ENCODE measurements around the gene PCSK7. TPM values are rescaled to one million over a fixed set of nuclear protein-coding genes. Genes with fewer than 3 reads are reported as not detected.
"Not testable (repeated sequence)": the region's sequence is repeated elsewhere in the genome, so short reads cannot be mapped to it uniquely, and the experiment has no call there.

Gene PCSK7
- total RNA-seq, 1 experiment from 2014 or later: 51.6 TPM

DNA sequence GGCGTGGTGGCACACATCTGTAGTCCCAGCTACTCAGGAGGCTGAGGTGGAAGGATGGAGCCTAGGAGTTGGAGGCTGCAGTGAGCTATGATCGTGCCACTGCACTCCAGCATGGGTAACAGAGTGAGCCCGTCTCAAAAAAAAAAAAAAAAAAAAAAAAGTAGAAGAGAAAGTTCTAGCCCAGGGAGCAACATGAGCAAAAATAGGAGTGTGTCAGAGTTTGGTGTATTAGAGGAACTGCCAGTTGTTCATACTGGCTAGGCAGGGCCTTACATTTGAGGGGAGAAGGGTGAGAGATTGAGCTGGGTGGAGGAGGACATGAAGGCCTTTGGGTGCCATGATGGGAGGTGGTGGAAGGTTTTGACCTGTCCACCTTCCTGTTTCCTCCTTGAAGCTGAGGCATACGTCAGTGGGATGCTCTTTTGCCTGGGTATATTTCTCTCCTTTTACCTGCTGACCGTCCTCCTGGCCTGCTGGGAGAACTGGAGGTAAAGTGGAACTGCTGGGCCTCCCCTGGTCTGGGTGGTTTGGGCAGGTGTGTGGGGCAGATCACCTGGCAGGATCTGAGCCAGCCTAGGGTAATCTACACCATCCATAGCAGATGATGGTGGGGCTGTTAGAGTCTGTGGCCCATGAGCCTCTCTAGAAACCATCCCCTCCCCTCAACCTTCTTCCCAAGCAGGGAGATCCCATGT, 46.0 kb downstream of the PCSK7 start:
- DNase-seq (ENCODE audit: low read depth): no peak

DNA sequence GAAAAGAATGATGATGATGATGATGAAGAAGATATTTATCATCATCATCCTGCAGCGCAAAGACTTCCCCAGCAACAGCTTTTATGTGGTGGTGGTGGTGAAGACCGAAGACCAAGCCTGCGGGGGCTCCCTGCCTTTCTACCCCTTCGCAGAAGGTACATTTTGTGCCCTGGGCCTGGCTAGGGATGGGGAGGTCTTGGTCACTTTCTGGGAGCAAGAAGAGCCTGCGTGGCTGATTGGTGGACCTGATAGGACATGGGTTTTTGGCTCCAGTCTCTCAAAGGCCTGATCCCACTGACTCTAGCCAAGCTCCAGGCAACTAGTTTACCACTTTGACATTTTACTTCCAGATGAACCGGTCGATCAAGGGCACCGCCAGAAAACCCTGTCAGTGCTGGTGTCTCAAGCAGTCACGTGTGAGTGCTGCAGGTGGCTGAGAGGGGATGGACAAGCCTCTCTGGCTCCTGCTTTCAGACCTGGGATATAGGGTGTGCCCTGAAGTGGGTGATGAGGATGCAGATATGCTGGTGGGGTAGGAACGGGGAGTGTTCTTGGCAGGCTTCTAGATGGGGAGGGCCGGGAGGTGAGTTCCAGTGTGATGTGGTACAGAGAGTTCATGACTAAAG, 48.0 kb downstream of the PCSK7 start:
- no peak for DNase-seq (ENCODE audit: low read depth)

DNA sequence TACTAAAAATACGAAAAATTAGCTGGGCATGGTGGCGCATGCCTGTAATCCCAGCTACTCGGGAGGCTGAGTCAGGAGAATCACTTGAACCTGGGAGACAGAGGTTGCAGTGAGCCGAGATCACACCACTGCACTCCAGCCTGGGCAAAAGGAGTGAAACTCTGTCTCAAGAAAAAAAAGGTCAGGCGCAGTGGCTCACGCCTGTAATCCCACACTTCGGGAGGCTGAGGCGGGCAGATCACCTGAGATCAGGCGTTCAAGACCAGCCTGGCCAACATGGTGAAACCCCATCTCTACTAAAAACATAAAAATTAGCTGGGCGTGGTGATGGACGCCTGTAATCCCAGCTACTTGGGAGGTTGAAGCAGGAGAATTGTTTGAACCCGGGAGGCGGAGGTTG, 48.7 kb downstream of the PCSK7 start:
- not testable (repeated sequence) for DNase-seq (ENCODE audit: low read depth)

DNA sequence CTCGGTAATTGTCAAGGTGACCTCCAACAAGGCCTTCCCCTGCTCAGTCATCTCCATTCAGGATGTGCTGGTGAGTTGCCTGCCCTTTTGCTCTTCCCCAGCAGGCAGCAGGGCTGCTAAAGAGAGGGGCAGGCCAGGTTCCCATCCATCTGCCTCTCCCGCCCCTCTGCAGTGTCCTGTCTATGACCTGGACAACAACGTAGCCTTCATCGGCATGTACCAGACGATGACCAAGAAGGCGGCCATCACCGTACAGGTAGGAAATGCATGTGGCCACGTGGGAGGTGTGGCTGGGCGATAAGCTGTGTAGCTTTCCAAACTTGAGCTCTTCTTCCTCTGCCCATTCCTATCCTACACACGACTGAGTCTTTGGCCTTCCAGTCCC, 49.3 kb downstream of the PCSK7 start:
- no peak for DNase-seq (ENCODE audit: low read depth)

GRCh38 chr11:117181586-117182550, 50.0 kb downstream of the PCSK7 start:
- DNase-seq (ENCODE audit: low read depth): no peak

- peak; percentile 78 for DNase-seq (ENCODE audit: low read depth)
Observed at GRCh38 chr11:117180661-117181585, 51.0 kb downstream of the PCSK7 start.

DNA sequence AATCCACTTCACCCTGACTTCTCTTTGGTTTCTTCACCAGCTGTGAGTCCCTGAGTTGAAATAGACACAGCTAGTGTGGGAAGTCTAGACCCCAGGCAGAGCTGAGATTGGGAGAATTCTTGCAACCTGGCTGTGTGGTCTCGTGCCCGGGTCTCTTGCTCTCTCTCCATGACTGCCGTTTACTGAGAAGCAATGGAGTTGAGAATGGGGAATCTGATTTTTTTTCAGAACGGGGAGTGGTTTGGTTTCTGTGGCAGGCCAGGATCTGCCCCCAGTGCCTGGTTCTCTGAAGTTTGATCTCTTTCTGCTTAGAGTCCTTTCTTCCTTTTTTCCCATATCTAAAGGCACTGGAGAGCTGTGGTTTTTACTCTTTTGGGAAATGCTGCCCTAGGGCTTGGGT, 51.9 kb downstream of the PCSK7 start:
- DNase-seq (ENCODE audit: low read depth): no peak

- DNase-seq (ENCODE audit: low read depth): peak; percentile 70
Observed at GRCh38 chr11:117179048-117179999, 52.5 kb downstream of the PCSK7 start.

DNA sequence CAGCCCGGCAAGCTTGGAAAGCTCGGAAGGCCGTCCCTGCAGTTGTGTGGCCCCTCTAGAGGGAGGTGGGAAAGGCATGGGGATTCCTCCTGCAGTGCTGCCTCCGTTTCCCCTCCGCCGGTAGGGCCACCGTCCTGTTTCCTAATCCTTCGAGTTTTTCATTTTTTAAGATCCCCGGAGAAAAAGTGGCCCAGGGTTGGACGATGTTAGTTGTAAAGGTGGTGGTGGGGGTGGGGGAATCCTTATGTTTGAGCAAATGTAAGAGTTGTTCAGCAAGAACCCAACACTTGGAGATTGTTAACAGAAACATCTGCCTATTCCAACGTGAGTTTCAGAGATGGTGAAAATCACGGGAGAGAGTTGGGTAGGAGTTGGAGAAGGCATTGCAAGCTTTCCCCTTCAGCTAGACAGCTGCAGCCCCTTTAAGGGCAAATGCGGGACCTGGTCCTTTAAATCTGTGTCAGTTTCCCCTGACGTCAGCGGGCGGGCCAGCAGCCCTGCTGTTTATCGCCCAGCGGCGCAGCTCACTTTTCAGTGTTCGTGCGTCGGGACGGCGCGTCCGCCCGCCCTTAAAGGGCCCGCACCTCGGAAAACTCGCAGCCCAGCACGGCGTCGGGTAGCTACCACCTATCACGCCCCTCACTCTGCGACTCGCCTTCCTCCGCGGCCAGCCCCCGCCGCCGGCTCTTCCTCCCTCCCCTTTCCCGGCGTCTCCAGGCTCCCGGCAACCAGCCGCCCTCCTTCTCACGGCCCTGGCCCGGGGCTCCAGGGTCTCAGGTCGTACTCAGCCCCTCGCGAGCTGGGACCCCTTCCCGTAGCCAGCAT, 53.5 kb downstream of the PCSK7 start, which contains the start of gene SIDT2:
TSS of gene SIDT2 (plus strand) at position 534 of the 825 bp plus-strand sequence. CDS start 521 bp downstream, outside the sequence.
- peak; percentile 90 for DNase-seq (ENCODE audit: low read depth)

DNA sequence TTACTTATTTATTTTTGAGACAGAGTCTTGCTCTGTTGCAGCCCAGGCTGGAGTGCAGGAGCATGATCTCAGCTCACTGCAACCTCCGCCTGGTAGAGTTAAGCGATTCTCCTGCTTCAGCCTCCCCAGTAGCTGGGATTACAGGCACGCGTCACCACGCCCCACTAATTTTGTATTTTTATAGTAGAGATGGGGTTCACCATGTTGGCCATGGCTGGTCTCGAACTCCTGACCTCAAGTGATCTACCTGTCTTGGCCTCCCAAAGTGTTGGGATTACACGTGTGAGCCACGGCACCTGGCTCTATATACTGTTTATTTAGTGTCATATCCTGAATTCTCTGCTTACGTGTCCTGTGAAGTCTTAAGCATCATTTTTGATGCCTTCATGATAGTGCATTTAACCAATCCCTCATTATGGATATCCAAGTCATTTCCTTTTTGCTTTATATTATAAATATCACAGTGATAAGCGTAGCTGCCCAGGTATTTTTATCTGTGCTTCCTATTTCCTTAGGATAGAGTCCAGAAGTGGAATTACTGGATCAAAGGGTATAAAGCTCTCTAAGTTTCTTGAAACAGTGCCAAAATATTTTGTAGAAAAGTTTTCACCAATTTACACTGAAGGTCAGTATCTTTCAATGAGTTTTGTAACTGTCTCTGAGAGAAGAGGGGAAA, 54.2 kb downstream of the PCSK7 start:
- DNase-seq (ENCODE audit: low read depth): no peak

GRCh38 chr11:117176186-117176585, 55.7 kb downstream of the PCSK7 start:
- DNase-seq (ENCODE audit: low read depth): no peak

DNA sequence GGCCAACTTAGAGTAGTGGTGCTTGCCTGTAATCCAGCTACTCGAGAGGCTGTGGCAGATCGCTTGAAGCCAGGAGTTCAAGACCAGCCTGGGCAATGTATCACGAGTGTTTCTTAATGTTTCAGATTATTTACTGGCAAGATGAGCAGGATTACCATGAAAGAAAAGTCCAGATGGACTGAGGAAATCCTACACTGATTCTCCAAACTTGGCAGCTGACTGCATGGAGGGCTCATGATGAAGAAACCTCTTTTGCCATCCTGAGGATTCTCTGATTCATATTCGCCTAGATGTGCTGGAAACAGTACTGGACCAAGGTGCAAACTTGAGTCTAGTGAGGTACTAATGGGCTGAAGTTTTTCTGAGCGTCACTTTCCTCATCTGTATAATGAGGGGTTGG, 56.1 kb downstream of the PCSK7 start:
- DNase-seq (ENCODE audit: low read depth): no peak

- DNase-seq (ENCODE audit: low read depth): no peak
Observed at GRCh38 chr11:117175104-117175503, 56.8 kb downstream of the PCSK7 start.

DNA sequence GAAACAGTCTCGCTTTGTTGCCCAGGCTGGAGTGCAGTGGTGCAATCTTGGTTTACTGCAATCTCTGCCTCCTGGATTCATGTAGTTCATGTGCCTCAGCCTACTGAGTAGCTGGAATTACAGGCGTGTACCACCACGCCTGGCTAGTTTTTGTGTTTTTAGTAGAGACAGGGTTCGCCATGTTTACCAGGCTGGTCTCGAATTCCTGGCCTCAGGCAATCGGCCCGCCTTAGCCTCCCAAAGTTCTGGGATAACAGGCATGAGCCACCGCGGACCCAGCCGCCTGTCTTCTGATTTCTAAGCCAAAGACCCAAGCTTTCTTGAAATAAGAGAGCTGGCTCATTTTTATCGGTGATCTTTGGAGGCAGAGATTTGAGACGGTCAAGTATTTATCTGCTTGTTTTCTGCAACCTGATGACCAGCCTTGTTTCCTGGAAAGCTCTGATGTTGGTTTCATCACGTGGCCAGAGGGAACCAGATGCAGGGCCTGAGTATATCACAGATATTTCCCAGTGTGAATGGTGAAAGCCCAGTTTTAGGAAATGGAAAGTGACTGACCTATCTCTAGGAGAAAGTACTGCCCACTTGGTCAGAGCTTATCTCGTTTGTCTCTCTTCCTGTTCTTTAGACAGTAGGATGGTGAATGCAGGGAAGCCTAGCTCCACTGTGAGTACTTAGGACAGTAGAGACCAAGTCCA, 59.0 kb downstream of the PCSK7 start:
- no peak for DNase-seq (ENCODE audit: low read depth)

DNA sequence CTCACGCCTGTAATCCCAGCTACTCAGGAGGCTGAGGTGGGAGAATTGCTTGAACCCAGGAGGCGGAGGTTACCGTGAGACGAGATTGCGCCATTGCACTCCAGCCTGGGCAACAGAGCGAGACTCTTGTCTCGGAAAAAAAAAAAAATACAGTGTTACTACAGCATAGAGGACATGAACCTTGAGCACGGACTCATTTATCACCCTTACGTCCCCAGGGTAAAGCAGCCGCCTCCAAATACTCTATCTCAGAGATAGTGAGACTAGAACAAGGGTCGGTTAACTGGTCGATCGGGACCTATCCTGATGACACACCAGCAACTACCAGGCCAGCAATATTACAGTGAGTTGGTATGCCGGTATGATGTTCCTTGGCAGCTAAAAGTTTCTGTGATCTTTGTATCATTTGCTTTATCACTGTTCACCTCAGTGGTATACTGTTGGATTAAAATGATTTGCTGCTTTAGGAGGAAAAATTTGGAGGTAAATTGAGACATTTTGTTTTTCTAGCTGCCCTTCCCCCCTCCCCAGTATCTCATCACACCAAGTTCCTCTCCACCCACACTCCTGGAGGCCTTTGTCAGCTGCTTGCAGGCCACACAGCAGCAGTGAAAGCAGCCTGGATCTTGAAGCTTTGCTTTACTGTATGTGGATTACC, 60.3 kb downstream of the PCSK7 start:
- no peak for DNase-seq (ENCODE audit: low read depth)

- DNase-seq (ENCODE audit: low read depth): no peak
Observed at GRCh38 chr11:117171007-117171403, 60.9 kb downstream of the PCSK7 start.

- no peak for DNase-seq (ENCODE audit: low read depth)
Observed at GRCh38 chr11:117170210-117170609, 61.7 kb downstream of the PCSK7 start.

Data from LHCN-M2 (cell line).